CD4-positive, alpha-beta memory T cell (primary cell): ENCODE data around the gene FGF1. TPM values are rescaled to one million over a fixed set of nuclear protein-coding genes. Genes with fewer than 3 reads are reported as not detected.

ENCODE experiments used
- CTCF ChIA-PET: fragments of 350-600 bp; sonication (Branson Sonifier 250); formaldehyde crosslinking; loops from one replicate; lab custom pipeline; 2021; ENCODE audit warnings: inconsistent platforms; ENCODE audit not compliant: partially characterized antibody; lab: Charles Lee
- POLR2A ChIA-PET: fragments of 350-600 bp; sonication (Branson Sonifier 250); formaldehyde crosslinking; loops from one replicate; lab custom pipeline; 2021; ENCODE audit not compliant: partially characterized antibody; lab: Charles Lee
- DNase-seq, 5 donors: peaks; one replicate each; pipeline versions ENCODE4 v3.0.0 to v3.0.0-alpha.2; 2020 to 2022; ENCODE audit warnings: mixed read lengths in 1 of 5
- H3K27ac ChIP-seq: one replicate; pipeline ENCODE4 v1.7.0; 2013; ENCODE audit warnings: low read depth, low read length
- H3K27me3 ChIP-seq: 2 replicates; pipeline ENCODE4 v1.7.0; 2013; ENCODE audit warnings: mild to moderate bottlenecking, low read length, moderate library complexity; ENCODE audit not compliant: insufficient read depth
- H3K36me3 ChIP-seq: 2 replicates; pipeline ENCODE4 v1.7.0; 2013; ENCODE audit warnings: mild to moderate bottlenecking, low read length, moderate library complexity; ENCODE audit not compliant: insufficient read depth
- H3K4me1 ChIP-seq: 2 replicates; pipeline ENCODE4 v1.7.0; 2013; ENCODE audit warnings: mild to moderate bottlenecking, low read length, moderate library complexity; ENCODE audit not compliant: insufficient read depth
- H3K4me3 ChIP-seq, 2 donors: one replicate each; pipeline ENCODE4 v1.7.0; 2013; ENCODE audit warnings: low read length in 2 of 2, mild to moderate bottlenecking in 1 of 2
- H3K9me3 ChIP-seq, 2 donors: one replicate each; pipeline ENCODE4 v1.7.0; 2013; ENCODE audit warnings: low read length in 2 of 2, control low read depth in 1 of 2; ENCODE audit not compliant: control insufficient read depth in 1 of 2
- H3K27ac Mint-ChIP-seq, 7 donors: one replicate each; pipeline ENCODE4 v1.8.0; 2020 to 2021; ENCODE audit warnings: mixed read lengths in 7 of 7, mild to moderate bottlenecking in 6 of 7, inconsistent platforms in 3 of 7, moderate library complexity in 3 of 7
- H3K27me3 Mint-ChIP-seq, 2 donors: one replicate each; pipeline ENCODE4 v1.8.0; 2020 to 2021; ENCODE audit warnings: mixed read lengths in 2 of 2
- H3K36me3 Mint-ChIP-seq, 2 donors: one replicate each; pipeline ENCODE4 v1.8.0; 2020 to 2021; ENCODE audit warnings: mixed read lengths in 2 of 2, inconsistent platforms in 1 of 2, mild to moderate bottlenecking in 1 of 2
- H3K4me1 Mint-ChIP-seq, 4 donors: one replicate each; pipeline ENCODE4 v1.8.0; 2020 to 2021; ENCODE audit warnings: mixed read lengths in 4 of 4, mild to moderate bottlenecking in 1 of 4
- H3K4me3 Mint-ChIP-seq, 8 donors: one replicate each; pipeline ENCODE4 v1.8.0; 2020 to 2021; ENCODE audit warnings: mixed read lengths in 8 of 8, mild to moderate bottlenecking in 7 of 8, moderate library complexity in 6 of 8, inconsistent platforms in 3 of 8
- H3K9me3 Mint-ChIP-seq, 8 donors: one replicate each; pipeline ENCODE4 v1.8.0; 2020 to 2021; ENCODE audit warnings: mixed read lengths in 8 of 8, mild to moderate bottlenecking in 5 of 8, inconsistent platforms in 3 of 8, moderate library complexity in 1 of 8
- intact Hi-C: fragments of 100-400 bp; cut with micrococcal nuclease; formaldehyde crosslinking; loops from one replicate; pipeline ENCODE4 v1.15.1; 2023
- polyA plus RNA-seq, 2 donors: library from polyadenylated mRNA; unstranded; fragments of 300-500 nt; fragmentation: Illumina TruSeq; gene quantifications; one replicate each; pipeline ENCODE4 v1.2.3, GENCODE V29; 2021
- total RNA-seq, 2 experiments: library from RNA; stranded (reverse); gene quantifications; one replicate each; pipeline ENCODE4 v1.2.3, GENCODE V29; 2021

The FGF1 gene
- total and polyA plus RNA-seq, 4 experiments from 2014 or later = not detected

- Histone ChIP-seq H3K36me3 (no peaks in the 10 kb centered on the region), H3K4me1 (no peaks in the 10 kb centered on the region), H3K9me3 (no peaks in the 10 kb centered on the region), H3K4me3 (no peak overlapping the region), H3K27me3 (no peaks in the 10 kb centered on the region), H3K27ac (no peak overlapping the region)
- Mint-ChIP-seq H3K36me3 (no peaks in the 10 kb centered on the region), H3K27ac (no peak overlapping the region), H3K4me1 (no peaks in the 10 kb centered on the region), H3K9me3 (peaks cover 0 to 3% (median 0%) of the 10 kb centered on the region in 8 donors), H3K27me3 (peaks cover 2 to 3% of the 10 kb centered on the region in 2 donors), H3K4me3 (no peak overlapping the region)
- no peak for DNase-seq
- intact Hi-C loops = no loop called here
- POLR2A ChIA-PET = no interaction called here
- CTCF ChIA-PET = interaction anchor here (0.9 to 1.6 kb wide), 2 partner anchors 16 to 42 kb away, joined by 6 read pairs; no protein-coding TSS in a partner anchor
These were observed 14.6 kb downstream of the FGF1 start for GRCh38 chr5:142671266-142671665.

GRCh38 chr5:142670804-142671203, 15.1 kb downstream of the FGF1 start:
- H3K4me1 Mint-ChIP-seq = no peaks in the 10 kb centered on the region
- H3K27ac Mint-ChIP-seq = no peak overlapping the region
- CTCF ChIA-PET = interaction anchor here (0.9 to 1.6 kb wide), 2 partner anchors 15 to 42 kb away, joined by 6 read pairs; no protein-coding TSS in a partner anchor
- H3K27ac ChIP-seq = no peak overlapping the region
- H3K36me3 ChIP-seq = no peaks in the 10 kb centered on the region
- H3K36me3 Mint-ChIP-seq = no peaks in the 10 kb centered on the region
- peaks cover 0 to 3% (median 0%) of the 10 kb centered on the region in 8 donors for H3K9me3 Mint-ChIP-seq
- no peaks in the 10 kb centered on the region for H3K9me3 ChIP-seq
- no peaks in the 10 kb centered on the region for H3K4me1 ChIP-seq
- POLR2A ChIA-PET = no interaction called here
- no peak for DNase-seq
- H3K4me3 ChIP-seq = no peak overlapping the region
- H3K27me3 Mint-ChIP-seq = peaks cover 0 to 2% of the 10 kb centered on the region in 2 donors
- H3K4me3 Mint-ChIP-seq = no peak overlapping the region
- no peaks in the 10 kb centered on the region for H3K27me3 ChIP-seq
- intact Hi-C loops = no loop called here

DNA sequence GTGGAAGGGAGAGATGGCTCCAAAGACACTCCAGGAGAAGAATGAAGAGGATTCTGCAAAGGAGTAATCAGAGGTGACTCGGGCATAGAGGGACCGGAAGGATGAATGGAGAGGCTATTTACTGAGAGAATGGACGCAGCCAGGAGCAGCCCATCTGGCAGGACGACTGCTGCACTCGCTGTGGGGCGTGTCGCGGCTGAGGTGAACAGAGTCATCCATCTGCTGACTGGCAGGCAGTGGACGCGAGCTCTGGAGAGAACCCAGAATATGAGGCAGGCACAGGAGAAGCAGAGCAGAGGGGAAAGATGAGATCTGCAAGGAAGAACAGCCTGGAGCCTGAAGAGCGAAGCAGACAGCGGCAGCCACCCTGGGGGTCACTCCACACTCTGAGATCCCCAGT, 16.4 kb downstream of the FGF1 start:
- intact Hi-C loops = no loop called here
- Mint-ChIP-seq H3K27ac (no peak overlapping the region), H3K9me3 (peaks cover 0 to 3% (median 0%) of the 10 kb centered on the region in 8 donors), H3K4me1 (no peaks in the 10 kb centered on the region), H3K27me3 (peaks cover 2 to 5% of the 10 kb centered on the region in 2 donors), H3K36me3 (no peaks in the 10 kb centered on the region), H3K4me3 (no peak overlapping the region)
- H3K4me3 ChIP-seq = no peak overlapping the region
- no peaks in the 10 kb centered on the region for H3K36me3 ChIP-seq
- no peaks in the 10 kb centered on the region for H3K9me3 ChIP-seq
- no peaks in the 10 kb centered on the region for H3K4me1 ChIP-seq
- H3K27me3 ChIP-seq = no peaks in the 10 kb centered on the region
- no peak for DNase-seq
- no peak overlapping the region for H3K27ac ChIP-seq
- POLR2A ChIA-PET = no interaction called here
- CTCF ChIA-PET = interaction anchor here (0.5 to 1.0 kb wide), 2 partner anchors 14 to 521 kb away, joined by 5 read pairs; no protein-coding TSS in a partner anchor

DNA sequence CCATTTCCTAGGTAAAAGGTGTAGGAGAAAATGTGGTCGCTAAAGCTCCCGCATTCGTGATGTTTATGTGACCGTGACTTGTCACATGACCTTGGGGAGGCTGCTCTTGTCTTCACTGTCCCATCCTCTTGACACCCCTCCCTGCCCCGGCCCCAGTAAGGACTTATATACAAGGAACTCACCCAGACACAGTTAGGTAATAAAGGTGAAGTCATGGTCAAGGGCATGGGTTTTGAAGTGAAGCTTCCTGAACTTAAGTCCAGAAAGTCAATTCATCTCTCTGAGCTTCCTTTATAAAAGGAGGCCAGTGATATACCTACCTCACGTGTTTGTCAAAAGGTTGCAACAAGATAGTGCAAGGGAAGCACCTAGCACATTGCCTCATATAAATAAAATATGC, 17.6 kb downstream of the FGF1 start:
- intact Hi-C loops = no loop called here
- no peak for DNase-seq
- ChIA-PET POLR2A (no interaction called here), CTCF (interaction anchor here (1.0 to 1.4 kb wide), 2 partner anchors 8 to 13 kb away, joined by 4 to 5 read pairs; no protein-coding TSS in a partner anchor)
- H3K4me3 ChIP-seq = no peak overlapping the region
- no peak overlapping the region for H3K27ac Mint-ChIP-seq
- H3K4me1 Mint-ChIP-seq = no peaks in the 10 kb centered on the region
- no peak overlapping the region for H3K4me3 Mint-ChIP-seq
- peaks cover 0 to 3% (median 0%) of the 10 kb centered on the region in 8 donors for H3K9me3 Mint-ChIP-seq
- no peaks in the 10 kb centered on the region for H3K36me3 ChIP-seq
- H3K9me3 ChIP-seq = no peaks in the 10 kb centered on the region
- peaks cover 2 to 5% of the 10 kb centered on the region in 2 donors for H3K27me3 Mint-ChIP-seq
- H3K4me1 ChIP-seq = no peaks in the 10 kb centered on the region
- no peak overlapping the region for H3K27ac ChIP-seq
- H3K27me3 ChIP-seq = no peaks in the 10 kb centered on the region
- no peaks in the 10 kb centered on the region for H3K36me3 Mint-ChIP-seq

GRCh38 chr5:142667831-142668230, 18.1 kb downstream of the FGF1 start:
- Histone ChIP-seq H3K27ac (no peak overlapping the region), H3K36me3 (no peaks in the 10 kb centered on the region), H3K9me3 (no peaks in the 10 kb centered on the region), H3K4me3 (no peak overlapping the region), H3K27me3 (no peaks in the 10 kb centered on the region), H3K4me1 (no peaks in the 10 kb centered on the region)
- no peak for DNase-seq
- H3K9me3 Mint-ChIP-seq = peaks cover 0 to 3% (median 0%) of the 10 kb centered on the region in 8 donors
- ChIA-PET CTCF (interaction anchor here (1.4 kb wide), 1 partner anchor 8 kb away, joined by 4 read pairs; no protein-coding TSS in a partner anchor), POLR2A (no interaction called here)
- no peak overlapping the region for H3K27ac Mint-ChIP-seq
- intact Hi-C loops = no loop called here
- peaks cover 2 to 8% of the 10 kb centered on the region in 2 donors for H3K27me3 Mint-ChIP-seq
- H3K36me3 Mint-ChIP-seq = no peaks in the 10 kb centered on the region
- no peaks in the 10 kb centered on the region for H3K4me1 Mint-ChIP-seq
- no peak overlapping the region for H3K4me3 Mint-ChIP-seq

DNA sequence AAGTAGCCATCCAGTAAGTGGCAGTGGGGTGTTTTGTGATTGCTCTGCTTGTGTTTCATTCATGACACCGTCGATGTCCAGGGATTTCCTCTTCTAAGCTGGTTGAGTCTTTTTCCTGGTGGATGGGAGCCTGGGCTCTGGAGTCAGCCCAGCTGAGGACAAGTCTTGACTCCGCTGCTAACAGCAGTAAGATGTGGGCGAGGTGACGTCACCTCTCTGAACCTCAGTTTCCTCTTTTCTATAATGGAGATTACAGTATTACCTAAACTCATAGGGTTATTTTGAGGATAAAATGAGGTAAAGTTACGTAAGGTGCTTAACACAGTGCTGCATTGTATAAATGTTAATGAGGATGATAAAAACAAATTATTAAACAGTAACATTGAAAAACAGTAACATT, 21.3 kb downstream of the FGF1 start:
- H3K9me3 Mint-ChIP-seq = peaks cover 0 to 3% (median 0%) of the 10 kb centered on the region in 8 donors
- intact Hi-C loops = no loop called here
- H3K27me3 Mint-ChIP-seq = peaks cover 0 to 20% of the 10 kb centered on the region in 2 donors
- no peak overlapping the region for H3K27ac Mint-ChIP-seq
- no peak overlapping the region for H3K4me3 Mint-ChIP-seq
- DNase-seq = no peak
- H3K4me1 ChIP-seq = no peaks in the 10 kb centered on the region
- H3K4me1 Mint-ChIP-seq = no peaks in the 10 kb centered on the region
- H3K36me3 ChIP-seq = no peaks in the 10 kb centered on the region
- CTCF ChIA-PET = interaction anchor here (1.8 to 2.1 kb wide), 2 partner anchors 9 to 10 kb away, joined by 6 to 13 read pairs; no protein-coding TSS in a partner anchor
- H3K27me3 ChIP-seq = no peaks in the 10 kb centered on the region
- no peaks in the 10 kb centered on the region for H3K36me3 Mint-ChIP-seq
- H3K27ac ChIP-seq = no peak overlapping the region
- no peaks in the 10 kb centered on the region for H3K9me3 ChIP-seq
- POLR2A ChIA-PET = no interaction called here
- H3K4me3 ChIP-seq = no peak overlapping the region

DNA sequence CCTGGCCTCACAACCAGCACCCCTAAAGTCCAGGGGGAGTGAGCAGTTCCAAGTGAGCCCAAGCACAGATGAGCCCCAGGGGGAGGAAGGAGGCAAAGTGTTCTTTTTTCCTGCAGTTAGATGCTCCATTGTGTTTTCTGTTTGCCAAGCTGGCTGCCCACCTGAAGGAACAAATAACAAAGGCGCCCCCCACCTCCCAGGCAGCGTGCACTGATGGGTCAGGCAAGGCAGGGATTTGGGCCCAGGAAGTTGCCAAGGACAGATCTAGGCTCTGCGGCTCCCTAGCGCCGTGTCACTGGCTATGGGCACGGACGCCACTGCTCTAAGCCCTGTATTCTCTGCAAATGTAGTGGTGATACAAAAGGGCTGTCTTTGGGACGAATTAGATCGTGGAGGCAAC, 21.8 kb downstream of the FGF1 start:
- Histone ChIP-seq H3K9me3 (no peaks in the 10 kb centered on the region), H3K27me3 (no peaks in the 10 kb centered on the region), H3K4me1 (no peaks in the 10 kb centered on the region), H3K27ac (no peak overlapping the region), H3K36me3 (no peaks in the 10 kb centered on the region), H3K4me3 (no peak overlapping the region)
- intact Hi-C loops = no loop called here
- Mint-ChIP-seq H3K27ac (no peak overlapping the region), H3K9me3 (peaks cover 0 to 3% (median 0%) of the 10 kb centered on the region in 8 donors), H3K4me1 (no peaks in the 10 kb centered on the region), H3K27me3 (peaks cover 0 to 20% of the 10 kb centered on the region in 2 donors), H3K36me3 (no peaks in the 10 kb centered on the region), H3K4me3 (no peak overlapping the region)
- ChIA-PET POLR2A (no interaction called here), CTCF (interaction anchor here (1.0 to 2.1 kb wide), 2 partner anchors 8 to 9 kb away, joined by 6 to 13 read pairs; no protein-coding TSS in a partner anchor)
- no peak for DNase-seq
